ENCODE measurements around the gene CASK.

The CASK gene

DNA sequence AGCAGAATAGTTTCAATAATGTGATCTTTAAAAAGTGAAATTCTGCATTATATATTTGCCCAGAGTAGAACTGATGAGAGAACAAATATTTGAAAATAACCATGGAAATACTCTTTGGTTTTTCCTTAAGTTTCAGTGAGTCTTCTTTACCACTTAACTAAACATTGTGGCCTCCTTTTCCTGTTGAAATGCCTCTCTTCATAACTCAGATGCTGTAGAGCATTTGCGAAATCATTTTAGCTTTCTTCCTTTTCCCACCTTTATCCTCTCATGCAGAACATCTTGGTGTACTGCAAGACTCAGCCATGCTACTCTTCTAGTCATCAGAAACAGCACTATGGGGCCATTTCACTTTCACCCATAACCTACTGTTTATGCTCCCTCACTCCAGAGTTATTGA, 48.2 kb downstream of the CASK start:
- no peak for DNase-seq (ENCODE audit: low read depth)
- H3K4me3 ChIP-seq (ENCODE audit: low read depth, low read length) = no peak overlapping the region
- TF ChIP-seq, protein P1, sequence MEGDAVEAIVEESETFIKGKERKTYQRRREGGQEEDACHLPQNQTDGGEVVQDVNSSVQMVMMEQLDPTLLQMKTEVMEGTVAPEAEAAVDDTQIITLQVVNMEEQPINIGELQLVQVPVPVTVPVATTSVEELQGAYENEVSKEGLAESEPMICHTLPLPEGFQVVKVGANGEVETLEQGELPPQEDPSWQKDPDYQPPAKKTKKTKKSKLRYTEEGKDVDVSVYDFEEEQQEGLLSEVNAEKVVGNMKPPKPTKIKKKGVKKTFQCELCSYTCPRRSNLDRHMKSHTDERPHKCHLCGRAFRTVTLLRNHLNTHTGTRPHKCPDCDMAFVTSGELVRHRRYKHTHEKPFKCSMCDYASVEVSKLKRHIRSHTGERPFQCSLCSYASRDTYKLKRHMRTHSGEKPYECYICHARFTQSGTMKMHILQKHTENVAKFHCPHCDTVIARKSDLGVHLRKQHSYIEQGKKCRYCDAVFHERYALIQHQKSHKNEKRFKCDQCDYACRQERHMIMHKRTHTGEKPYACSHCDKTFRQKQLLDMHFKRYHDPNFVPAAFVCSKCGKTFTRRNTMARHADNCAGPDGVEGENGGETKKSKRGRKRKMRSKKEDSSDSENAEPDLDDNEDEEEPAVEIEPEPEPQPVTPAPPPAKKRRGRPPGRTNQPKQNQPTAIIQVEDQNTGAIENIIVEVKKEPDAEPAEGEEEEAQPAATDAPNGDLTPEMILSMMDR (IDR thresholded peaks at IDR 0.05; ENCODE audit: low read depth, low read length) = no peak
- no peak for TF ChIP-seq POLR2A (IDR thresholded peaks at IDR 0.05; ENCODE audit: extremely low read depth, insufficient read length)
- TF ChIP-seq, protein P2, sequence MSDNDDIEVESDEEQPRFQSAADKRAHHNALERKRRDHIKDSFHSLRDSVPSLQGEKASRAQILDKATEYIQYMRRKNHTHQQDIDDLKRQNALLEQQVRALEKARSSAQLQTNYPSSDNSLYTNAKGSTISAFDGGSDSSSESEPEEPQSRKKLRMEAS (IDR thresholded peaks at IDR 0.05; ENCODE audit: low read depth, low read length) = no peak
- TF ChIP-seq MYC (IDR thresholded peaks at IDR 0.05; ENCODE audit: low read depth, low read length) = no peak

DNA sequence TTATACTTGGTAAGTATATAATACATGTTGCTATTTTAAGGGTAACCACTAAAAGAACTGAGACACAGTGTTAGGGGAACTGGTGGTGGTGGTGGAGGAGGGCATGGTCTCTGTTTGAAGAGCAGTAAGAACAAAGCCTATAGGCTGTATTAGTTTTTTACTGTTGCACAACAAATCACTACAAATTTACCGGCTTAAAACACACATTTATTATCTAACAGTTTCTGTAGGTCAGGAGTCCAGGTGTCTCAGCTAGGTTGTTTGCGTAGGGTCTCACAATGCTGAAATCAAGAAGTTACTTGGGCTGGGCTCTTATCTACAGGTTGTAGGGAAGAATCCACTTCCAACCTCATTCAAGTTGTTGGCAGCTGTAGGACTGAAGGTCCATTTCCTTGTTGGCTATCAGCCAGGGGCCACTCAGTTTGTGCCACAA, 52.6 kb downstream of the CASK start:
- no peak overlapping the region for H3K4me3 ChIP-seq (ENCODE audit: low read depth, low read length)
- TF ChIP-seq, protein P1 (IDR thresholded peaks at IDR 0.05; ENCODE audit: low read depth, low read length) = no peak
- TF ChIP-seq, protein P2 (IDR thresholded peaks at IDR 0.05; ENCODE audit: low read depth, low read length) = no peak
- TF ChIP-seq POLR2A (IDR thresholded peaks at IDR 0.05; ENCODE audit: extremely low read depth, insufficient read length) (no peak), MYC (IDR thresholded peaks at IDR 0.05; ENCODE audit: low read depth, low read length) (no peak)
- no peak for DNase-seq (ENCODE audit: low read depth)

DNA sequence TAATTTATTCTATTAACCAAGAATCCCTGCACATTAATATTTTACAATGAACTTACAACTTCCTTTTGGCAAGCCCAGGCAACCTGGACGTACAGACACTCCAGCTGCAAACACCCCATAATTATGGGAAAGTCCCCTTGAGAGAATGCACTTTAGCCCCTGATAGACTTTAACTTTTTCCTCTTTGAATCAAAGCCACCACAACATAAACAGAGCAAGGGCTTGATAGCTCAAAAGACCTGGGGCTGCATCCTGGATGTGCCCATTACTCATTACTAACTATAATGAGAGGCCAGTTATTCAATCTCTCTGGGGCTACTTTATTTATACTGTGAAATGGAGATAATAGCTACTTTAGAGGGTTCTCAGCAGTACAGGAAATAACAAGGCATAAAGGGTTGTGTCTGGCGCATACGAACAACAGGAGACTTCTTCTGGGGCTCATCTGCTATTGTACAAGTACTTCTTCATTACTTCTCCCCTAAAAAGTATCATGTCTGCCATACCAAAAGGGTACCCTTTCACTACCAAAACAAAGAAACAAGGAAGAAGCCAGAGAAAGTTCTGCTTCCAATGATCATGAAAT, 54.9 kb downstream of the CASK start:
- no peak for DNase-seq (ENCODE audit: low read depth)
- TF ChIP-seq, protein P1 (IDR thresholded peaks at IDR 0.05; ENCODE audit: low read depth, low read length) = no peak
- TF ChIP-seq POLR2A (IDR thresholded peaks at IDR 0.05; ENCODE audit: extremely low read depth, insufficient read length) = no peak
- TF ChIP-seq MYC (IDR thresholded peaks at IDR 0.05; ENCODE audit: low read depth, low read length) = no peak
- TF ChIP-seq, protein P2 (IDR thresholded peaks at IDR 0.05; ENCODE audit: low read depth, low read length) = no peak
- no peak overlapping the region for H3K4me3 ChIP-seq (ENCODE audit: low read depth, low read length)

DNA sequence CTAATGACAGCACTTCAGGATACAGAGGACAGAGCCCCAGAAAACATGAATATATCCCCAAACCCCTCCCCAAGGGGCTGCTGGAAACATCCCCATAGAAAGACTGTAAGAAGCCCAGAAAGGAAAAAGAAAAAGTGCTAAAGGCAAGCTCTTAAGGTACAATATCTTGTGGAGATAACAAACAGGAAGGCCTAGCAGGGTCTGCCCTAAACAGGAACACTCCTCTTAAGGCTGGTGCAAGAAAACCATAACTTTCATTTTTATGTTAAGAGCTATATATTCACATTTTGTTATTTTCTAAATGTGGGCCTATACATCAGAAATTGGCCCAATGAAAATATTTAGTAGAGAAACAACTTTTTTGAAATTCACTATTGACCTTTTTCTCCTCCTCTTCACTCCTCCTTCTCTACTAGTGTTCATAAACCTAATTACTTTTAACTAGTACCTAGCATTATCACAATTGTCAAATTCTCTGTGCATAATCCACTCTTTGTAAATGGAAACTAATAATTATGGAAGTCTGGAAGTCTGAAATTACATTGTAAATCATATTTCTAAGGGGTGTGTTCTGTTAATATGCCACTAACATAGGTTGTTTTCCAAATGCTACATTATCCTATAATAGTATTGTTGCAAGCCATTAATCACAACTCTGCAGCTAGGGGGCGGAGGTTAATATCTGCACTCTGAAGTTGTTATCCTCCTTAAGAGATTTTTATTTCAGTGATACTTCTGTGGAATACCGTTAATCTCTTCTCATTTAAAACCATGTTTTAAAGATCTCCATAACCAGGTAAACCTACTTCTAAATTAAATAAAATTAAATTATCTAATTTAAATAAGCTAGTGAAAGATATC, 59.8 kb downstream of the CASK start:
- no peak overlapping the region for H3K4me3 ChIP-seq (ENCODE audit: low read depth, low read length)
- TF ChIP-seq, protein P1 (IDR thresholded peaks at IDR 0.05; ENCODE audit: low read depth, low read length) = peak; percentile 10
- no peak for TF ChIP-seq POLR2A (IDR thresholded peaks at IDR 0.05; ENCODE audit: extremely low read depth, insufficient read length)
- DNase-seq (ENCODE audit: low read depth) = no peak

DNA sequence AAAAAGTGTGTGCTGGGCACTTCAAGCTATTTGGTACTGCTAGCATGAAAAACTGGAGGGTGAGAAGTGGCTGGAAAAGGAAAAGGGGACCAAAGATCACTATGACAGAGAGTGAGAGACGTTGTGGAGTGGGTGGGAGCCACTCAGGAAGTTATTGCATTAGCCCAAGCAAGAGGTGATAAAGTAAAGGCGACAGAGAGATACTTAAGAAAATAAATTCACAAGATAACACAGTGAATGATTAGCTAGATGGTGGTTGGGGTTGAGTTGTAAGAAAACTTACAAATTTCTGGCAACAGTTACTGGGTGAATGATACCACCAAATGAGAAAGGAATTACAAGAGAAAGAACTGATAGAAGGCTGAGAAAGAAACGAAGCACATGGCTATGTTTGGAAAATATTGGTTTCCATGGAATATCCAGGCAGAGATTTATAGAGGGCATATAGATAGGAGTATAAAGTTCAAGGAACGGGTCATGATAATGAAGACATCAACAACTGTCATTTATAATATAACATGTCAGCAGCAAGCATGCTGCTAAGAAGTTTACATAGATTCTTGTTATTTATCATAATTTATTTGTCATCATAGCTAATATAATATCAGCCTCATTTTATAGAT, 60.7 kb downstream of the CASK start:
- TF ChIP-seq POLR2A (IDR thresholded peaks at IDR 0.05; ENCODE audit: extremely low read depth, insufficient read length) (no peak), MYC (IDR thresholded peaks at IDR 0.05; ENCODE audit: low read depth, low read length) (no peak)
- TF ChIP-seq, protein P1 (IDR thresholded peaks at IDR 0.05; ENCODE audit: low read depth, low read length) = no peak
- TF ChIP-seq, protein P2 (IDR thresholded peaks at IDR 0.05; ENCODE audit: low read depth, low read length) = no peak
- DNase-seq (ENCODE audit: low read depth) = no peak
- H3K4me3 ChIP-seq (ENCODE audit: low read depth, low read length) = no peak overlapping the region
